Measurements from ENCODE around the gene CORO1C.
"Not testable (repeated sequence)": the region's sequence is repeated elsewhere in the genome, so short reads cannot be mapped to it uniquely, and the experiment has no call there.

The CORO1C gene

DNA sequence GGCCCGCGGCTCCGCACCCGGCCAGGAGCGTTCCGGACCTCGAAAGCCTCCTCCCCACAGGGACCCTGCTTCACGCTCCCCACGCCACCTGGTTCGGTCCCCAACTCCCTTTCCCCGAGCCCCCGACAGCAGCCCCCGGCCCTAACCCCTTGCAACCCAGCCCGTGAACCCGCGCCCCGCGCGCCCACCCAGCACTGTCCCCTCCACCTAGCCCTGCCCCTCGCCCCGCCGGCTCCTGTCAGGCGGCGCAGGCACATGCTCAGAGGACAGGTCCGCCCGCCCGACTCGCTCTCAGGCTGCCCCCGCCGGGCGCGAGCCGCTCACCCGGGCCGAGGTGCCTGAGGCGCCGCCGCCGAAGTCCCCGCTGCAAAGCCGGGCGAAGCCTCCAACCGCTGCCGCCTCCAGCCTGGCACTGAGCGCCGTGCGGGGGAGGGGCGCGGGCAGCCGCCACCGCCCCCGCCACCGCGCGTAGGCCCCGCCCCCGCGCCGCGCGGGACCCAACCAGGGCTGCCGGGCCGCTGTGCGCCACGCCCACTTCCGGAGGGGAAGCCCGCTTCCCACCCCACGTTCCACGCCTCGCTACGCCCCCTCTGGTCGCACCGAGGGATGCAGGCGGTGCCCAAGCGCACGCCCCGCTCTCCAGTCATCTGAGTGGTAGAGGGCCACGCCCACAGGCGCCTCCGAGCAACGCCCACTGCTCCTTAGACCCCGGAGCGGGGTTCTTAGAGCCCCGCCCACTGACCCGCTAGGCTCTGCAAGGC, at the start of gene CORO1C:
TSS of gene CORO1C (minus strand) at position 414 of the 761 bp plus-strand sequence. CDS start 30,200 bp downstream, outside the sequence.
- peak within 1 kb of the TSS; percentile 94 for H3K9ac ChIP-seq (ENCODE audit: low read length)
- no peaks in the 10 kb centered on the region for H3K9me3 ChIP-seq (ENCODE audit: control insufficient read depth, low read length)
- peaks cover 33% of the 10 kb centered on the region for H3K4me1 ChIP-seq (ENCODE audit: control insufficient read depth, insufficient read depth, low read length)
- peak within 1 kb of the TSS; percentile 76 for H3K4me3 ChIP-seq (ENCODE audit: low read length)
- no peaks in the 10 kb centered on the region for H3K27me3 ChIP-seq (ENCODE audit: control insufficient read depth, insufficient read depth, low read length)
- no peaks in the 10 kb centered on the region for H3K36me3 ChIP-seq (ENCODE audit: control insufficient read depth, insufficient read depth, low read length)

DNA sequence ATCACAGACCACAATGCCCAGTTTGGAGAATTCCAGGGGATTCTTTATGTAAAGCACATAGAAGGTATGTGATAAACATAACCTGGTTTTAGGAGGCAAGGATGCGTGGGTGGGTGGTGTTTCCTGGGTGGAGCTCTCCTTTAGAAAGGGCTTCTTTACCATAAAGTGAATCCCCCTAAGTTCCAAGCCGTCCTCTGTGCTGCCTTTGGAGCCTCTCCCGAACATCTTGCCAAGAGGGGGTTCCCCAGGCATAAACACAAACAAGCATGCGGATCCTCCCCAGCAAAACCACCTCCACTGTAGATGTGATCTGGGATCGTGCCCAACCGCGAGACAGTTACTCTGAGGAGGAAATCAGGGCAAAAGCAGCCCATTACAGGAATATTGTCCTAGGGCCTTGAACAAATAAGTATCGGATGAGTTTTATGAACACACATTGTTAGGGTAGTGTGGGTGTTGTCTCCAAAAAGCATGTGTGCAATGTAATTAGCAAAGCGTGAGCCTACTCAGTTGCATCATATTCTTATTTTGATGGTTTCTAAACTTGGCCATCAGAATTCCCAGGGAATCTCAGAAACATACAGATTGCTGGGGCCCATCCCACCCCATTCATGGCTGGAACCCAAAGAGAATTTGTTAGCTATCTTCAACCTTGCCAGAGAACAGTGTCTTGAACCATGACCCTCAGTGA, 48.8 kb upstream of the CORO1C start:
- no peaks in the 10 kb centered on the region for H3K27me3 ChIP-seq (ENCODE audit: control insufficient read depth, insufficient read depth, low read length)
- no peak overlapping the region for H3K4me3 ChIP-seq (ENCODE audit: low read length)
- H3K9me3 ChIP-seq (ENCODE audit: control insufficient read depth, low read length): no peaks in the 10 kb centered on the region
- H3K36me3 ChIP-seq (ENCODE audit: control insufficient read depth, insufficient read depth, low read length): no peaks in the 10 kb centered on the region
- H3K4me1 ChIP-seq (ENCODE audit: control insufficient read depth, insufficient read depth, low read length): no peaks in the 10 kb centered on the region
- H3K9ac ChIP-seq (ENCODE audit: low read length): no peak overlapping the region

DNA sequence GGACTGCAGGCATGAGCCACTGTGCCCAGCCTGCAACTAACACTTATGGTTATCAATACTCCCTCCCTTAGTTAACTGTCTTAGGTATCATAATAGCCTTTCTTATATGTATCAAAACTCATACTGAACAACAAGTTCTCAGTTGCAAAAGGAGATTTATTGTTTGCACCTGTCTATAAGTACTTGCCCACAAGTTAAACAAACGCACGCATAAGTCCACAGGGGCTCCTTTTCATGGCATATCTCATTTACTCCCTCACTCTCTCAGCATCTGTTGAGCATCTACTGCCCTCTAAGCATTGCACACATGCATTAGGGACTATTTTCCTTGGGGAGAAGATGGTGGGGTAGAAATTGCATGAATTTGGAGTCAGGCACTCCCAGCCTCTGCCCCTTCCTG, 46.7 kb upstream of the CORO1C start:
- H3K4me3 ChIP-seq (ENCODE audit: low read length): no peak overlapping the region
- H3K36me3 ChIP-seq (ENCODE audit: control insufficient read depth, insufficient read depth, low read length): no peaks in the 10 kb centered on the region
- no peak overlapping the region for H3K9ac ChIP-seq (ENCODE audit: low read length)
- no peaks in the 10 kb centered on the region for H3K9me3 ChIP-seq (ENCODE audit: control insufficient read depth, low read length)
- H3K4me1 ChIP-seq (ENCODE audit: control insufficient read depth, insufficient read depth, low read length): peaks cover 11% of the 10 kb centered on the region
- no peaks in the 10 kb centered on the region for H3K27me3 ChIP-seq (ENCODE audit: control insufficient read depth, insufficient read depth, low read length)

DNA sequence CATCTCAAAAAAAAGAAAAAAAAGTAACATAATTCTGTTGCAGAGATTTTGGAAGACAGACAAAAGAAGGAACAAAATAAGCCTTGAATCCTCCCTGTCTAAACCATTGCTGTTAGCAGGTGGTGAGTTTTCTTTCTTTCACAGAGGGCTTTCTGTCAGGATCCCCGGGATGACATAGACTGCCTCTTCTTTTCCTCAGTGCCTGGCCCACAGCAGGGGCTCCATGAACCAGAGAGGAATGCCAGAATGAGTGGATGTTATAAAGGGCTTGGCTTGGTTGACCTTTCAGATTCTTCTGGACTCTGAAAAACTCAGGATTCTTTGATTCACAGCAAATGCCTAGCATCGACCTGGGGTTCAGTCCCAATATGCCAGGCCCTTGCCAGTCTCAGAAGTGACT, 45.8 kb upstream of the CORO1C start:
- Histone ChIP-seq H3K4me3 (ENCODE audit: low read length) (no peak overlapping the region), H3K9ac (ENCODE audit: low read length) (no peak overlapping the region), H3K9me3 (ENCODE audit: control insufficient read depth, low read length) (no peaks in the 10 kb centered on the region), H3K27me3 (ENCODE audit: control insufficient read depth, insufficient read depth, low read length) (no peaks in the 10 kb centered on the region), H3K4me1 (ENCODE audit: control insufficient read depth, insufficient read depth, low read length) (peaks cover 11% of the 10 kb centered on the region), H3K36me3 (ENCODE audit: control insufficient read depth, insufficient read depth, low read length) (no peaks in the 10 kb centered on the region)

DNA sequence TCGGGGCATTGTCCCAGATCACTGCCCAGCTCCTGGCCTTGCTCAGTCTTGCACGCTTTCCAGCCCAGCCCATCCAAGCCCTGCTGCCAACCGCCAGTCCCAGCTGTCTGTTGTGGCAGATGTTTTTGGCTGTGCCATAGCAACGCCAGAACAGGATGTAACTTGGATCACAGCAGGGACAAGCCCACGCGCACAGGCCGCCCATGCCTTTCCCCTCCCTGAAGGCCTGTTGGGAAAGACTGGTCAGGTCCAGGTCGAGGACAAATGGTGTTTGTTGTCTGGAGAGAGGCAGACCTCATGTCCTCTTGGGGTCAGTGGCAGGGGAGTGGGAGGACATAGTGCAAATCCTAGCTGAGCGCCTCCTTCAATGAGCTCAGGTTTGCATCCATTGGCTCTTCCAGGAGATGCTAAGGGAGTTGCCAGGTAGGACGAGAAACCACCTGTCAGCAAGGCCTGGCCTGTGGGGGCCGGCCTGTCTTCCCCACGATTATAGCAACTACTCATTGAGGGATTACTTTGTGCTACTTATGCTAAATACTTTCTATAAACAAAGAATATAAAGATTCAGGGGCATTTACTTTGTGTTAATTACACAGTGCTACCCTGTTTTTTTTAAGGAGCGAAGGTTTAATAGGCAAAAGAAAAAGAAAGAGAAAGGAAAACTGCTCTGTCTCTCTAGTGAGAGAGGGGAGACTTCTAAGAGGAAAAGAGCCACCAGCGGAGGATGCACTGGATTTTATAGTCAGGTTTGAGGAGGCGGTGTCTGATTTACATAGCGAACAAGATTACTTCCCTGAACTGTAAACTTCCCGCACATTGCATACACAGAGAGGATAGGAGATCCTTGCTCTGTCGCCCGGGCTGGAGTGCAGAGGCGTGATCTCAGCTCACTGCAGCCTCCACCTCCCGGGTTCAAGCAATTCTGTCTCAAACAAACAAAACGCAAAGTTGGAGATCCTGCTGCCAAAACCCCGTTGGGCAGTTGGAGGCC, 42.8 kb upstream of the CORO1C start:
- Histone ChIP-seq H3K27me3 (ENCODE audit: control insufficient read depth, insufficient read depth, low read length) (no peaks in the 10 kb centered on the region), H3K4me1 (ENCODE audit: control insufficient read depth, insufficient read depth, low read length) (peaks cover 13% of the 10 kb centered on the region), H3K9ac (ENCODE audit: low read length) (peak overlapping the region; percentile 19), H3K9me3 (ENCODE audit: control insufficient read depth, low read length) (no peaks in the 10 kb centered on the region), H3K4me3 (ENCODE audit: low read length) (no peak overlapping the region), H3K36me3 (ENCODE audit: control insufficient read depth, insufficient read depth, low read length) (no peaks in the 10 kb centered on the region)

DNA sequence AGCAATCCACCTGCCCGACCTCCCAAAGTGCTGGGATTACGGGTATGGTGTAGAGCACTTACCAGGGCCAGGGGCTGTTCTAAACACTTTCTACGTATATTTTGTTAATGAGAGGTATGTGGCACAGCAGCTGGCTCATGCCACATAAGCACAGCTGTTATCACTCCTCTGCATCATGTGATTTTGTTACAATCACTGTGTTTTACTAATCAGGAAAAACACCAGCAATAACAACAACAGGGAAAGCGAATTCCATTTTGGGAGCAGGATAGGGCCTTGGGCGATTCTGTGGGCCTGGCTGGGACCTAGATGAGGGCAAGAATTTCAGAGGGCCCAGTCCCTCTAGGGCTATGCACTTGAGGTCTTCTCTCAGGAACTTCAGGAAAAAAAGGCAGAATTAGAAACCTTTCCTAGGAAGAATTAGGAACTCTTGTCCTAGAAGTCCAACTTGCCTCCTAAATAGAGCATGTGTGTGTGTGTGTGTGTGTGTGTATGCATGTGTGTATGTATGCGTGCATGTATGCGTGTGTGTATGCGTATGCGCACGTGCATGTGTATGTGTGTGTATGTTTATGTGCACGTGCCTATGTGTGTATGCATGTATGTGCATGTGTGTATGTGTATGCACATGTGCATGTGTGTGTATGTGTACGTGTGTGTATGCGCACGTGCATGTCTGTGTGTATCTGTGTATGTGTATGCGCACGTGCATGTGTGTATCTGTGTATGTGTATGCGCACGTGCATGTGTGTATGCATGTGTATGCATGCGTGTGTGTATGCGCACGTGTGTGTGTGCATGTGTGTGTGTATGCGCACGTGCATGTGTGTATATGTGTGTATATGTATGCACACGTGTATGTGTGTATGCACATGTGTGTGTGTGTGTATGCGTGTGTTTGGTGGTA, 41.8 kb upstream of the CORO1C start:
- Histone ChIP-seq H3K9ac (ENCODE audit: low read length) (no peak overlapping the region), H3K36me3 (ENCODE audit: control insufficient read depth, insufficient read depth, low read length) (no peaks in the 10 kb centered on the region), H3K4me1 (ENCODE audit: control insufficient read depth, insufficient read depth, low read length) (peaks cover 22% of the 10 kb centered on the region), H3K4me3 (ENCODE audit: low read length) (no peak overlapping the region), H3K9me3 (ENCODE audit: control insufficient read depth, low read length) (no peaks in the 10 kb centered on the region), H3K27me3 (ENCODE audit: control insufficient read depth, insufficient read depth, low read length) (no peaks in the 10 kb centered on the region)

DNA sequence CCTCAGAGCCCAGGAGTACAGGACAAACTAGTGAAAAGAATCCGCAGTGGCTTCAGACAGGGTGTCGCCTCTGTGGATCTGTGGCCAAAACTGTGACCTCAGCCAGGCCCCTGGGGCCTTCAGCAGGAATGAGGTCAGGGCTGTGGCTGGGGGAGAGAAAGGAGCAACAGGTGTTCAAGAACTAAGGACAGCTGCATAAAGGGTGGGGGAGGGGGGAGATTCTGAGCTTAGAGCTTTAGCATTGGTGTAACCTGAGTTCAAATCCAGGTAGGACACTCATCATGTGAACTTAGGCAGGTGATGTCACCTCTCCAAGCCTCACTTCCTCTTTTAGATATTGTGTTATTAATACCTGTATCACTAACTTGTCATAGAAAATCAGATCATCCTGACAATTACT, 40.9 kb upstream of the CORO1C start:
- Histone ChIP-seq H3K27me3 (ENCODE audit: control insufficient read depth, insufficient read depth, low read length) (no peaks in the 10 kb centered on the region), H3K36me3 (ENCODE audit: control insufficient read depth, insufficient read depth, low read length) (no peaks in the 10 kb centered on the region), H3K4me3 (ENCODE audit: low read length) (no peak overlapping the region), H3K9ac (ENCODE audit: low read length) (no peak overlapping the region), H3K4me1 (ENCODE audit: control insufficient read depth, insufficient read depth, low read length) (peaks cover 24% of the 10 kb centered on the region), H3K9me3 (ENCODE audit: control insufficient read depth, low read length) (no peaks in the 10 kb centered on the region)

DNA sequence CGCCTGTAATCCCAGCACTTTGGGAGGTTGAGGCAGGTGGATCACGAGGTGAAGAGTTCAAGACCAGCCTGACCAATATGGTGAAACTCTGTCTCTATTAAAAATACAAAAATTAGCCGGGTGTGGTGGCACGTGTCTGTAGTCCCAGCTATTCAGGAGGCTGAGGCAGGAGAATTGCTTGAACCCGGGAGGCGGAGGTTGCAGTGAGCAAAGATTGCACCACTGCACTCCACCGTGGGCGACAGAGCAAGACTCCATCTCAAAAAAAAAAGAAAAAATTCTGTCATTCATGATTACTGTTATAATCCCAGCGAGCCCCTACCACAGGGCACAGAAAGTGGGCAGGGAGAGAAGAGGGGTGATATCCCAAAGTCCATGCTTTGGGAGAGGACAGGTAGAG, 40.5 kb upstream of the CORO1C start:
- H3K9me3 ChIP-seq (ENCODE audit: control insufficient read depth, low read length); H3K36me3 ChIP-seq (ENCODE audit: control insufficient read depth, insufficient read depth, low read length); H3K27me3 ChIP-seq (ENCODE audit: control insufficient read depth, insufficient read depth, low read length); H3K9ac ChIP-seq (ENCODE audit: low read length); H3K4me3 ChIP-seq (ENCODE audit: low read length): not testable (repeated sequence)
- H3K4me1 ChIP-seq (ENCODE audit: control insufficient read depth, insufficient read depth, low read length): peaks cover 24% of the 10 kb centered on the region

DNA sequence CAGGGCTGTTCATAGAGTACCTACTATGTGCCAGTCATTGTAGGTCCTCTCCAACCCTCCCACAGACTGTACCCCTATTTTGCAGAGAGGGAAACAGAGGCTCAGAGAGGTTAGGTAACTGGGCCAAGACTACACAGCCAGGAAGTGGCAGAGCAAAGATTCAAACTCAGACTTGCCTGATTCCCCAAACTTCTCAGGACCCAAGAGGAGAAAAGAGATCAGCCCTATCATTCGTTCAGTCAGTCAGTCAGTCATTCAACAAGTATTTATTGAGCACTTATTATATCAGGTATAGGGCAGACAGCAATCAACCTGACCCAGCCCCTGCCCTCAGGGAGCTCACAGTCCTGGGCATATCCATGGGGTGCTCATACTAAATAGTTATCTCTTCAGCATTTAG, 39.6 kb upstream of the CORO1C start:
- Histone ChIP-seq H3K36me3 (ENCODE audit: control insufficient read depth, insufficient read depth, low read length) (no peaks in the 10 kb centered on the region), H3K4me3 (ENCODE audit: low read length) (no peak overlapping the region), H3K4me1 (ENCODE audit: control insufficient read depth, insufficient read depth, low read length) (peaks cover 24% of the 10 kb centered on the region), H3K9me3 (ENCODE audit: control insufficient read depth, low read length) (no peaks in the 10 kb centered on the region), H3K27me3 (ENCODE audit: control insufficient read depth, insufficient read depth, low read length) (no peaks in the 10 kb centered on the region), H3K9ac (ENCODE audit: low read length) (no peak overlapping the region)

DNA sequence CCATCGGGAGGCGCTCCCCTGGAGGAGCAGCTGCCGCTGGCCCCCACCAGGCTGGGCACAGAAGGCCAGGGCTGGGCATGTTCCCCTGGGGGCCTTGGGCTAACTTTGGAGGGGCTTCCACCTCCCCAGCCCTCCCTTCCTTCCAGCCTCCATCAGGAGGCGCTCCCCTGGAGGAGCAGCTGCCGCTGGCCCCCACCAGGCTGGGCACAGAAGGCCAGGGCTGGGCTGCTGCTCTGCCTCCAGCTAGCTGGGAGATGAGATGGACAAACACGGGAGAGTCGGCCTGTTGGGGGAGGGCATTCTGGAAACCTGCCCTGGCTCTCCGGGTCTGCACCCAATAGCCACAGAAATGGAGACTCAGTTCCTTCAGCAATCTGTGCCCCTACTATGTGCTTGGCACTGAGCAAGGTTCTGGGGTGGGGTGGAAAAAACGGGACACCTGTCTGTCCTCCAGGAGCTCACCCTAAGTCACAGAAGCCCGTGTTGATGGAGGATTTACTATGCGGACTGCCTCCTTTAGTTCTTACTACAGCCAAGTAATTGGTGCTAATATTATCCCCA, 39.0 kb upstream of the CORO1C start:
- no peaks in the 10 kb centered on the region for H3K36me3 ChIP-seq (ENCODE audit: control insufficient read depth, insufficient read depth, low read length)
- H3K4me3 ChIP-seq (ENCODE audit: low read length): no peak overlapping the region
- peaks cover 24% of the 10 kb centered on the region for H3K4me1 ChIP-seq (ENCODE audit: control insufficient read depth, insufficient read depth, low read length)
- H3K9ac ChIP-seq (ENCODE audit: low read length): no peak overlapping the region
- no peaks in the 10 kb centered on the region for H3K9me3 ChIP-seq (ENCODE audit: control insufficient read depth, low read length)
- no peaks in the 10 kb centered on the region for H3K27me3 ChIP-seq (ENCODE audit: control insufficient read depth, insufficient read depth, low read length)

Measured in mucosa of stomach (tissue), 1 donor.